ENCODE results near the gene MXRA7. TPM values are rescaled to one million over a fixed set of nuclear protein-coding genes. Genes with fewer than 3 reads are reported as not detected.
"Not testable (repeated sequence)": the region's sequence is repeated elsewhere in the genome, so short reads cannot be mapped to it uniquely, and the experiment has no call there.

Gene MXRA7
- total RNA-seq, 1 experiment from 2014 or later = 33.6 TPM

DNA sequence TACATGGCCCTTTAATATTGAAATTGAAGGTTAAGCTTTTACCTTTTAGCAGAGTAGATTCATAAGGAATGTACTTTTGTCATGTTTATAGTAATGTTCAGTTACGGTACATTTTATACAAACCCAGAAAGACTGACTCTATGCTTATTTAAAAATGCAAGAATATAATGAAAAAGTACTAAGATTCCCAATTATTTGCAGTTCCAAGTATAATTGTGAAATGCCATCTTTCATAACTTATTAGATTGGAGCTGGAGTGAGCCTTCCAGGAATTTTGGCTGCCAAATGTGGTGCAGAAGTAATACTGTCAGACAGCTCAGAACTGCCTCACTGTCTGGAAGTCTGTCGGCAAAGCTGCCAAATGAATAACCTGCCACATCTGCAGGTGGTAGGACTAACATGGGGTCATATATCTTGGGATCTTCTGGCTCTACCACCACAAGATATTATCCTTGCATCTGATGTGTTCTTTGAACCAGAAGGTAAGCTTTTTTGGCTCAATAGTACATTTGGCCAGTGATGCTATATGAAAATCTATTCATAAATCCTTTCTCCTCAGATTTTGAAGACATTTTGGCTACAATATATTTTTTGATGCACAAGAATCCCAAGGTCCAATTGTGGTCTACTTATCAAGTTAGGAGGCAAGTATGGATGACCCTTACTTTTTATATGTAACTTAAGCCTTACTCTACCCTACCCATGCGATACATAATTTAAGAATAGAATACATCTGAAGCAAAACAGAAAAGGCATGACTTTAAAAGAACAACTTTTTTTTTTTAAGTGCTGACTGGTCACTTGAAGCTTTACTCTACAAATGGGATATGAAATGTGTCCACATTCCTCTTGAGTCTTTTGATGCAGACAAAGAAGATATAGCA lies 22.2 kb upstream of the MXRA7 start:
- no TSS peak for BruUV-seq (replicated peaks)
- Mint-ChIP-seq H3K9me3 (ENCODE audit: unreplicated experiment) (no peaks in the 10 kb centered on the region), H3K4me1 (ENCODE audit: insufficient read depth, unreplicated experiment) (peaks cover 20% of the 10 kb centered on the region), H3K4me3 (ENCODE audit: unreplicated experiment) (peak overlapping the region; percentile 100), H3K27me3 (ENCODE audit: insufficient read depth, unreplicated experiment) (no peaks in the 10 kb centered on the region), H3K27ac (ENCODE audit: low read depth, unreplicated experiment) (no peak overlapping the region), H3K36me3 (ENCODE audit: insufficient read depth, unreplicated experiment) (peaks cover 85% of the 10 kb centered on the region)
- DNase-seq (ENCODE audit: unreplicated experiment) = peak; percentile 47
- POLR2A ChIA-PET = interaction anchor here (0.5 to 9.1 kb wide), 11 partner anchors 17 to 702 kb away, joined by 3 to 76 read pairs (median 3); partner anchors contain the start of gene ST6GALNAC2
- no peak for TF ChIP-seq CTCF (IDR thresholded peaks at IDR 0.05; ENCODE audit: unreplicated experiment)
- CTCF ChIA-PET = interaction anchor here (0.7 kb wide), 1 partner anchor 73 kb away, joined by 4 read pairs; no protein-coding TSS in a partner anchor
- intact Hi-C loops (cut with micrococcal nuclease) = loop anchor here (10.0 kb wide), 1 partner anchor 332 kb away; no protein-coding TSS in a partner anchor

DNA sequence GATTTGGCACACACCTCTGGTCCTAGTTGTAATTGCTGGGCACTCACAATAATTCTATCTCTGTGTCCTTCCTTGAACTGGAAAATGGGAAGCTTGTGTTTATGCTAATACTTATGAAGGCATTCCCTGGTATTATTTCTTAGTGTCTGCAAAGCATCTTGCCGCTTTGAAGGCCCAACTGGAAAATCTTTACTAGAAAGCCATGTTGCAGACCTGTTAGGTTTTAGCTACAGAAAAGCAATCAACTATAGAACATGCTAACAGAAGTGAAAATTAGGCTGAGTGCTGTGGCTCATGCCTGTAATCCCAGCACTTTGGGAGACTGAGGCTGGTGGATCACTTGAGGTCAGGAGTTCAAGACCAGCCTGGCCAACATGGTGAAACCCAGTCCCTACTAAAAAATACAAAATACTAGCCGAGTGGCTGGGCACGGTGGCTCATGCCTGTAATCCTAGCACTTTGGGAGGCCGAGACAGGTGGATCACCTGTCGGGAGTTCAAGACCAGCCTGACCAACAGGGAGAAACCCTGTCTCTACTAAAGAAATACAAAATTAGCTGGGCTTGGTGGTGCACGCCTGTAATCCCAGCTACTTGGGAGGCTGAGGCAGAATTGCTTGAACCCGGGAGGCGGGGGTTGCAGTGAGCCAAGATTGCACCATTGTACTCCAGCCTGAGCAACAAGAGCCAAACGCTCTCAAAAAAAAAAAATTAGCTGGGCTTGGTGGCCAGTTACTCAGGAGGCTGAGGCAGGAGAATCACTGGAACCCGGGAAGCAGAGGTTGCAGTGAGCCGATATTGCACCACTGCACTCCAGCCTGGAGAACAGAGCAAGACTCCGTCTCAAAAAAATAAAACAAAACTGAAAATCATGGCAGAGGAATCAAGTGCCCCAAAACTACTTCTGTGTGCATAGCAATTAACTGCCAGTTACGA lies 21.3 kb upstream of the MXRA7 start:
- not testable (repeated sequence) for DNase-seq (ENCODE audit: unreplicated experiment); H3K9me3 Mint-ChIP-seq (ENCODE audit: unreplicated experiment); H3K4me3 Mint-ChIP-seq (ENCODE audit: unreplicated experiment); H3K27ac Mint-ChIP-seq (ENCODE audit: low read depth, unreplicated experiment); H3K27me3 Mint-ChIP-seq (ENCODE audit: insufficient read depth, unreplicated experiment); BruUV-seq (replicated peaks)
- peaks cover 26% of the 10 kb centered on the region for H3K4me1 Mint-ChIP-seq (ENCODE audit: insufficient read depth, unreplicated experiment)
- ChIA-PET CTCF (interaction anchor here (0.7 kb wide), 2 partner anchors 74 to 669 kb away, joined by 3 to 4 read pairs; no protein-coding TSS in a partner anchor), POLR2A (interaction anchor here (0.6 to 9.1 kb wide), 8 partner anchors 16 to 317 kb away, joined by 3 to 76 read pairs (median 4); partner anchors contain the start of gene ST6GALNAC2)
- H3K36me3 Mint-ChIP-seq (ENCODE audit: insufficient read depth, unreplicated experiment) = peaks cover 80% of the 10 kb centered on the region
- intact Hi-C loops (cut with micrococcal nuclease) = loop anchor here (10.0 kb wide), 1 partner anchor 333 kb away; no protein-coding TSS in a partner anchor

DNA sequence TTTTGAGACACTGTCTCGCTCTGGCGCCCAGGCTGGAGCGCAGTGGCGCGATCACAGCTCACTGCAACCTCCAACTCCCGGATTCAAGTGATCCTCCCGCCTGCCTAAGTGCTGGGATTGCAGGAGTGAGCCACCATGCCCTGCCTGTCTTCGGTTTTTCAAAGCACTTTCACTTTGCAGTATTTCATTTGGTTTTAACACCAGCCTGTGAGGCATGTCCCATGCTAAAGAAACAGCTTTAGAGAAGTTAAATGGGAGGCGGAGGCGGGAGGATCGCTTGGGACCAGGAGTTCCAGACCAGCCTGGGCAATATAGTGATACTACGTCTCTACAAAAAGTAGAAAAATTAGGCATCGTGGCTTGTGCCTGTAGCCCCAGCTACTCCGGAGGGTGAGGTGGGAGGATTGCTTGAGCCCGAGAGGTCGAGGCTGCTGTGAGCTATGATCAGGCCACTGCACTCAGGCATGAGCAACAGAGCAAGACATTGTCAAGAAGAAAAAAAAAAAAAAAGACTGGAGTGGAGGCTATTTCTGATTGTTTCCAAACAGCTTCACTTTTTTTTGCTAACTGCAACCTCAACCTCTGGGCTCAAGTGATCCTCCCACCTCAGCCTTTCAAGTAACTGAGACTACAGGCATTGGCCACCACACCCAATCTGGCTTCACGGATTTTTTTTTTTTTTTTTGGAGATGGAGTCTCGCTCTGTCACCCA lies 17.1 kb upstream of the MXRA7 start:
- peaks cover 74% of the 10 kb centered on the region for H3K36me3 Mint-ChIP-seq (ENCODE audit: insufficient read depth, unreplicated experiment)
- no peaks in the 10 kb centered on the region for H3K9me3 Mint-ChIP-seq (ENCODE audit: unreplicated experiment)
- peaks cover 6% of the 10 kb centered on the region for H3K4me1 Mint-ChIP-seq (ENCODE audit: insufficient read depth, unreplicated experiment)
- ChIA-PET POLR2A (interaction anchor here (0.6 to 5.4 kb wide), 15 partner anchors 9 to 1413 kb away, joined by 3 to 150 read pairs (median 5); partner anchors contain the start of genes MFSD11, MXRA7, RHBDF2 and SRSF2), CTCF (interaction anchor here (0.6 to 1.3 kb wide), 5 partner anchors 10 to 522 kb away, joined by 3 to 7 read pairs (median 6); no protein-coding TSS in a partner anchor)
- peak overlapping the region; percentile 90 for H3K4me3 Mint-ChIP-seq (ENCODE audit: unreplicated experiment)
- TF ChIP-seq CTCF (IDR thresholded peaks at IDR 0.05; ENCODE audit: unreplicated experiment) = no peak
- H3K27ac Mint-ChIP-seq (ENCODE audit: low read depth, unreplicated experiment) = peak overlapping the region; percentile 94
- H3K27me3 Mint-ChIP-seq (ENCODE audit: insufficient read depth, unreplicated experiment) = no peaks in the 10 kb centered on the region
- DNase-seq (ENCODE audit: unreplicated experiment) = no peak
- intact Hi-C loops (cut with micrococcal nuclease) = no loop called here
- BruUV-seq (replicated peaks) = no TSS peak
